HG03103 (cell line): ENCODE measurements around the gene RAD1.

ENCODE experiments used
- ATAC-seq: cut with Tn5 transposase; IDR thresholded peaks from one replicate; pipeline ENCODE4 v1.9.1; 2021; ENCODE audit warnings: low read depth; ENCODE audit not compliant: unreplicated experiment

RAD1 gene

GRCh38 chr5:34918025-34918424, 2.7 kb upstream of the RAD1 start:
- no peak for ATAC-seq

- no peak for ATAC-seq
Observed at GRCh38 chr5:34916518-34916917, 1.2 kb upstream of the RAD1 start.

- ATAC-seq = no peak
Observed at GRCh38 chr5:34915856-34916192, 520 bp upstream of the RAD1 start.

GRCh38 chr5:34914671-34915138, 599 bp downstream of the RAD1 start:
- peak; percentile 9 for ATAC-seq

- ATAC-seq = no peak
Observed at GRCh38 chr5:34913072-34913471, 2.2 kb downstream of the RAD1 start.

- no peak for ATAC-seq
Observed at GRCh38 chr5:34905564-34905963, 9.7 kb downstream of the RAD1 start.

- ATAC-seq = no peak
Observed at GRCh38 chr5:34903260-34903659, 12.0 kb downstream of the RAD1 start.

GRCh38 chr5:34900652-34901051, 14.7 kb downstream of the RAD1 start:
- ATAC-seq = no peak

- ATAC-seq = no peak
Observed at GRCh38 chr5:34899066-34899465, 16.2 kb downstream of the RAD1 start.

GRCh38 chr5:34898258-34898895, 16.9 kb downstream of the RAD1 start:
- peak; percentile 82 for ATAC-seq

- ATAC-seq = no peak
Observed at GRCh38 chr5:34897646-34898045, 17.7 kb downstream of the RAD1 start.

GRCh38 chr5:34895641-34896419, 19.5 kb downstream of the RAD1 start:
- no peak for ATAC-seq

- ATAC-seq = no peak
Observed at GRCh38 chr5:34894716-34895115, 20.6 kb downstream of the RAD1 start.

- no peak for ATAC-seq
Observed at GRCh38 chr5:34892414-34892813, 22.9 kb downstream of the RAD1 start.

GRCh38 chr5:34891981-34892380, 23.3 kb downstream of the RAD1 start:
- ATAC-seq = no peak

GRCh38 chr5:34889394-34889793, 25.9 kb downstream of the RAD1 start:
- ATAC-seq = no peak

- ATAC-seq = no peak
Observed at GRCh38 chr5:34886392-34887119, 28.7 kb downstream of the RAD1 start.

GRCh38 chr5:34881246-34881645, 34.1 kb downstream of the RAD1 start:
- ATAC-seq = no peak

GRCh38 chr5:34876275-34876674, 39.0 kb downstream of the RAD1 start:
- no peak for ATAC-seq

- no peak for ATAC-seq
Observed at GRCh38 chr5:34870382-34870781, 44.9 kb downstream of the RAD1 start.

- ATAC-seq = no peak
Observed at GRCh38 chr5:34869256-34869655, 46.0 kb downstream of the RAD1 start.

GRCh38 chr5:34868791-34869190, 46.5 kb downstream of the RAD1 start:
- ATAC-seq = no peak
